ENCODE data around the gene XPO1. TPM values are rescaled to one million over a fixed set of nuclear protein-coding genes. Genes with fewer than 3 reads are reported as not detected.
"Not testable (repeated sequence)": the region's sequence is repeated elsewhere in the genome, so short reads cannot be mapped to it uniquely, and the experiment has no call there.

XPO1 gene
- total RNA-seq, 1 donor from 2014 or later = 66.4 TPM

DNA sequence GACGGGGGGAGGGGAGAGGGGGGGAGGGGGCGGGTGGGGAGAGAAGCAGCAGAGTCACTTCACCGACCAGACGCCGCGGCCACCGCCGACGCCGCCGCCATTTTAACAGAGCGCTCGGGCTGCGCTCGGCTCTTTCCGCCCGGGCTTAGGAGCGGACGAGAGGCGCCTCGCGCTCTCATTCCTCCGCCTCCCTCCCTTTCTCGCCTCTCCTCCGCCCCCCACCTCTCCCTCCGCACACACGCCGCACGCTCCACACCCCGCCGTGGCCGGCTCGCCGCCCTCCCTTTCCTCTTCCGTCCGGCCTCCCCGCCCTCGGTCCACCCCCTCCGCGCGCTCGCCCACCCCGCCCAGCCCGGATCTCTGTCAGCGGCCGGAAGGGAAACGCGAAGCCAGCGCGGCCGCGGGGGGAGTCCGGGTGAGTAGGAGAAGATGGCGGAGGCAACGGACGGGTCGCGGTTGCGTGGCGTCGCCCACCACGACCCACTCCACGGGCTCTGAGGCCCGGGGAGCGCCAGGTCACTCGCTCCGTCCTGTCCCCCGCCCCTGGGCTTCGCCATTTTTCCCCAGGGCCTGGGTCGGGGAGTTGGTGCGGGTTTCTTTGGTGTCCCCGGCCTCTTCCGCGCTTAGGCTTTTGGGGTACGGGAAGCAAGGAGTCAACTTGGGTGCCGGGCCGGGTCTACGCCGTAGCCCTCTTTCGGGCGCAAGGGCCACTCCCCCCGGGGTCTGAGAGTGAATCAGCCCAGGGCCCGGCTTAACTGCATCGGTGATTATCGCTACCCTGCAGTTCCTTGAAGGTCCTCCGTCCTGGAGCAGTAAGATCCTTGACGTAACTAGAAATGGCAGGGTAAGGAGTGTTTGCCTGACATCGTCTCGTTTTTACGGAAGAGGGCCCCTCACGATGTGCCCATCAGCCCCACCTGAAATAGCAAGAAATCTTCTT is 66.9 kb downstream of the XPO1 start, which contains the start of gene USP34:
TSS of gene USP34 (minus strand) at position 123 of the 940 bp plus-strand sequence. CDS start 395 bp downstream, outside the sequence.
- DNase-seq (ENCODE audit: missing footprints) (peak; percentile 98), ATAC-seq (peak; percentile 98)
- intact Hi-C loops (cut with DNase I) = loop anchor here (1.0 to 5.0 kb wide), 3 partner anchors 67 to 221 kb away; partner anchors contain the start of gene XPO1

DNA sequence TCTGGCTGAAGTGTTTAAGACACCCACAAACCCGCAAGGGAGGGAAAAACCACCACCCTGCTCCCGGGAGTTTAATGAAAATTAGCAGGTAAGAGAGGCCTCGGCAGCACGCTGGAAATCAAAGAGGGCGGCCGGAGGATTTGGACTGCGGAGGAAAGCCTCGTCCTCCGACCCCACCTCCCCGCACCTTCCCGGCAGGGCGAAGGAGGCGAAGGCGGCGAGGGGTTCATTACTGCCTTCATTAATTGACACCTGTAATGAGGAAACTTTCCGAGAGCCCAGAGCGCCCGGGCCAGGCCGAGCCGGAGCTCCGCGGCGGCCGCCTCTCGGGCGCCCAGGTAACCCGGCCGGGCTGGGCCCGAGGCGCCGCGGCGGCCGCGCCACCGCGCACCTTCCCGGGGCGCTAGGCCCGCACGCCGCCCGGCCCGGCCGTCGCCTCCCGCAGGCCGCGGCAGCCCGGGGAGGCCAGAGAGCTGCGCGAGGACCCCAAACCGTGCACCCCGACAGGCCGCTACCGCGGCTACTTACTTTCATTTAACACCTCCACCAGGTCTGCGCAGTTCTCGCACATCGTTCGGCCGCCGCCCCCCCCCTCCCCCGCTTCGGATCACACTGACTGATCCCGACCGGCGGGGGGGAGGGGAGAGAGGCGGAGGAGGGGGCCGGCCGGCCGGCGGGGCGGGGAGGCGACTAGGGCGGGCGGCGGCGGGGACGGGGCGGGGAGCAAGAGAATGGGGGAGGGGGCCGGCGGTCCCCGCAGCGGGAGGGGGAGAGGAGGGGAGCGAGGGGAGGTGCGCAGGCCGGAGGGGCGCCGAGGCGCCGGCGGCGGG is 67.8 kb downstream of the XPO1 start:
- DNase-seq (ENCODE audit: missing footprints) (peak; percentile 93), ATAC-seq (peak; percentile 78)
- intact Hi-C loops (cut with DNase I) = loop anchor here (5.0 kb wide), 2 partner anchors 113 to 222 kb away; no protein-coding TSS in a partner anchor

DNA sequence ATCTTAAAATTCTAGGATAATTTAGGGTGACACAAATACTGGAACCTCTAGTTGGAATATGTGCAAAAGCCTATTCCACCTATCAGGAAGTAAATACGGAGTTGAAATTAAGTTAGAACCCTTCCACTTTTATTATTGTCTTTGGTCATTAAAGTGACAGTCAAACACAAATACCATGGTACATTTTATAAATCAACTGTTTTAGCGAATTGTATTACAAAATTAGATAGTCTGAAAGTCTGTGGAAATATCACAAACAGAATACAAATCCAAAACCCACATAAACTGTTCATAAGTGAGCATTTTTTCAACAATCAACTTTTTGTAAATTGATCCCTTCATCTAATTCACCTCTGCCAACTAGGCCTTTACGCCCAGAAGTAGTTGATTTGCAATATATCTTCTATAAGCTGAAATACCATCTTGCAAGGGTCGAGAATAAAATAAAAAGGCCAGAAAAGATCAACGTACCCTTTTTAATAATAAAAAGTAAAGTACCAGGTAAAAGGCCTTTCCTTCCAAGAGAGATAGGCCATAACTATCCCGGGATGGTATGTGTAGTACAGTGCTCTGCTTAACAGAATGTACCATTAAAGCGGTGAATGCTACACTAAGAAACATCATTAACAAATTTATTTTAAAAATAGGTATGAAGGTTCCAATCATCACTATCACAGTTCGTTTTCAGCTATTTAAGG is 68.6 kb downstream of the XPO1 start:
- intact Hi-C loops (cut with DNase I) = loop anchor here (5.0 kb wide), 2 partner anchors 112 to 223 kb away; no protein-coding TSS in a partner anchor
- ATAC-seq = no peak
- DNase-seq (ENCODE audit: missing footprints) = no peak

DNA sequence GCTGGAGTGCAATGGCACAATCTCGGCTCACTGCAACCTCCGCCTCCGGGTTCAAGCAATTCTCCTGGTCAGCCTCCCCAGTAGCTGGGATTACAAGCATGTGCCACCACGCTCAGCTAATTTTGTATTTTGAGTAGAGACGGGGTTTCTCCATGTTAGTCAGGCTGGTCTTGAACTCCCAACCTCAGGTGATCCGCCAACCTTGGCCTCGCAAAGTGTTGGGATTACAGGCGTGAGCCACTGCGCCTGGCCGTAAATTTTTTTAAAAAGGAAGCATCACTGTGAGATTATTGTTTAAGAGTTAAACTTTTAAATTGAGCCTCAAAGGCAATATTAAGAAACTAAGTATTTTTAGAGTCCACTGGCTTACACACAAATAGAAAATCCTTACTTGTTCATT is 69.9 kb downstream of the XPO1 start:
- intact Hi-C loops (cut with DNase I); ATAC-seq; DNase-seq (ENCODE audit: missing footprints): not testable (repeated sequence)

DNA sequence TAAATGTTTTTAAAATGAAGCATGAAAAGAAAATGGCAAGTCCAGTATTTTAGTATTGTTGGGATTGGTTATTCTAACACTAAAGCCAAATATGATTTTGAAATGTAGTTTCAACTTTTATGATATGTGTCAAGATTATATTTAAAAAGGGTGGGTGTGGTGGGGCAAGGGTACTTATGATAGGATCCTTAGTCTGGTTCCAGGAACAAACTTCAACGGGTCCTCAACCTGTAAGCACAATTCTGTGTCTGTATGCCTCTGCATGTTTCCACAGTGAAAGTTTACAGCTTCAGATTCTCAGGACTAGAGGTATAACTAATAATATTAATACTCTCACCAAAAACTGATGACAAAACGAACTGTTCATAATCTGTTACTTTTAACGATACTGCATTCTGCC is 73.1 kb downstream of the XPO1 start:
- DNase-seq (ENCODE audit: missing footprints) (no peak), ATAC-seq (no peak)
- intact Hi-C loops (cut with DNase I) = no loop called here

DNA sequence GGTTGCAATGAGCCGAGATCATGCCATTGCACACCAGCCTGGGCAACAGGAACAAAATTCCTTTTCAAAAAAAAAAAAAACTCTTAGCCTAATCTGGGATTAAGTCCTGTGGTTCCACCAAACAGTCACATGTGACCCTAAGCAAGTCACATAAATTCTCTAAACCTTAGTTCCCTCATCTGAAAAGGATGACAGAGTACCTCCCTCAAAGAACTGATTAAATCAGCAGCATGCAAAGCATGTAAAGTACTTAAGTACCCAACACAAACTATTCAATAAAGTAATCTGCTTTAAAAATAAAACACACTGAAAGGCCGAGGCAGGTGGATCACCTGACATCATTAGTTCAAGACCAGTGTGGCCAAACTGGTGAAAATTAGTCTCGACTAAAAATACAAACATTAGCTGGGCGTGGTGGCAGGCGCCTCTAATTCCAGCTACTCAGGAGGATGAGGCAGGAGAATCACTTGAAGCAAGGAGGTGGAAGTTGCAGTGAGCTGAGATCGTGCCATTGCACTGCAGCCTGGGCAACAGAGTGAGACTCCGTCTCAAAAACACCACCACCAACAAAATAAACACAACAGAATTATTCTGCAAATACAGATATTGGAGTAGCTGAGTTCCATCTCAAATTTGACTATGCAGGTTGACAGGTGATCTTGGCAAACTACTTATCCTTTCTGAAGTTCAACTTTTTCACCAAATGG is 74.2 kb downstream of the XPO1 start:
- DNase-seq (ENCODE audit: missing footprints) (no peak), ATAC-seq (no peak)
- intact Hi-C loops (cut with DNase I) = no loop called here

DNA sequence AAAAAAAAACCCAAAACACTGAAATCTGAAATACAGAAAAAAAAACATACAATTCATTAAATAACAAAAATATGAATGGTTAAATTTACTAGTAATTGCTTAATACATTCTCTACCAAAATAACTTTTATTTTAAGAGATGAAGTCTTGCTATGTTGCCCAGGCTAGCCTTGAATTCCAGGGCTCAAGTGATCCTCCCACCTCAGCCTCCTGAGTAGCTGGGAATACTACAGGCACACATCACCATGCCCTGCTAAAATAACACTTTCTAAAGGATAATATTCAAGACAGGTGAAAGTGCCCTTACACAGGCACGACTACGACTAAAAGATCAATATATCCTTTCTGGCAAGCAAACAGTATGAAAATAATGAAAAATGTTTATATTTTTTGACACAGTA is 76.8 kb downstream of the XPO1 start:
- no peak for ATAC-seq
- intact Hi-C loops (cut with DNase I) = no loop called here
- DNase-seq (ENCODE audit: missing footprints) = no peak

DNA sequence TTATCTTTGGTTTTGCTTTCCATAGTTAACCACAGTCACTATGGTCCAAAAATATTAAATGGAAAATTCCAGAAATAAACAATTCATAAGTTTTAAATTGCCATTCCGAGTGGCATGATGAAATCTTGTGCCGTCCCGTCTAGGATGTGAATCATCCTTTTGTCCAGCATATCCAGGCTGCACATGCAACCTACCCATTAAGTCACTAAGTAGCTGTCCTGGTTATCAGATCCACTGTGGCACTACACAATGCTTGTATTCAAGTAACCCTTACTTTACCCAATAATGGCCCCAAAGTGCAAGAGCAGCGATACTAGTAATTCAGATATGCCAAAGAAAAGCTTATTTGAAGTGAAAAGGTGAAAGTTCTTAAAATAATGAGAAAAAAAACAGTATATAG is 78.0 kb downstream of the XPO1 start:
- no peak for DNase-seq (ENCODE audit: missing footprints)
- intact Hi-C loops (cut with DNase I) = no loop called here
- ATAC-seq = no peak

DNA sequence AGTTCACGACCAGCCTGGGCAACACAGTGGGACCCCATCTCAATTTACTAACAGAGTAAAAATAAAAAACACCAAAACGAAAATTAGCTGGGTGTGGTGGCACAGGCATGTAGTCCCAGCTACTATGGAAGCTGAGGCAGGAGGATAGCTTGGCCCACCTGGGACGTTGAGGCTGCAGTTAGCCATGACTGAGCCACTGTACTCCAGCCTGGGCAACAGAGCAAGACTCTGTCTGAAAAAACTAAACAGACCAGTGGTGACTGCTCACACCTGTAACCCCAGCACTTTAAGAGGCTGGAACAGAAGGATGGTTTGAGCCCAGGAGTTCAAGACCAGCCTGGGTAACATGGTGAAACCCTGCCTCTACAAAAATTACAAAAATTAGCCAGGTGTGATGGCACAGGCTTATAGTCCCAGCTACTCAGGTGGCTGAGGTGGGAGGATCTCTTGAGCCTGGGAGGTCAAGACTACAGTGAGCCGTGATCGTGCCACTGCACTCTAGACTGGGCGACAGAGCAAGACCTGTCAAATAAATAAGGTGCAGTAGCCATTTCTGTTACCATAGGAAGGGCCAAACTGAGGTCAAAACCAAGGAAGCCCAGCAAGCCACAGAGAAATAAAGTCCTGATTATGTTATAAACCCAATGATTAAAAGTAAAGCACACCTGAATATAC is 81.3 kb downstream of the XPO1 start:
- DNase-seq (ENCODE audit: missing footprints) (no peak), ATAC-seq (no peak)
- intact Hi-C loops (cut with DNase I) = no loop called here

DNA sequence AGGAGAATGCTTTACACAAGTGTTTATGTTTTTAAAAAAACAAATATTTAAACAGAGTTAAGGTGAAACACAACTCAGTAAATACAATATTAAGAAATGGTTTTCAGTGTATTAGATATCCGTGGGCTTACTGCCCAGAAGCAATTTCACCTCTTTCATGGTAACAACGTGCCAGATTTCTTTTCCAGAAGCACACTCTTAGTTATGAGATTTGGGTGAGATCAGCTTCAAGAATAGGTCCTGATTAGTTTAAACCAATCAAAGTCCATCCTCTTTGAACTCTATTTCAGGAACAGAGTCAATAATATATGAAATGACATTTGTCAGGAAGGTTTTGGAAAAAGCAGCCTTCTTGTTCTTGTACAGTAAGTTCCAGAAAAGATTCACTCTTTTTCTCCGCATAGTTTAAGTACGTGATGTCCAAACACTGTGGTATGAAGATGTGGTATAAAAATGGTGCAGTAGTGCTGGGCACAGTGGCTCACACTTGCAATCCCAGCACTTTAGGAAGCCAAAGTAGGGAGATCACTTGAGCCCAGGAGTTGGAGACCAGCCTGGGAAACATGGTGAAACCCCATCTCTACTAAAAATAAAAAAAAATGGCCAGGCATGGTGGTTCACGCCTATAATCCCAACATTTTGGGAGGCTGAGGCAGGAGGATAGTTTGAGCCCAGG is 81.9 kb downstream of the XPO1 start:
- ATAC-seq (no peak), DNase-seq (ENCODE audit: missing footprints) (no peak)
- intact Hi-C loops (cut with DNase I) = no loop called here

DNA sequence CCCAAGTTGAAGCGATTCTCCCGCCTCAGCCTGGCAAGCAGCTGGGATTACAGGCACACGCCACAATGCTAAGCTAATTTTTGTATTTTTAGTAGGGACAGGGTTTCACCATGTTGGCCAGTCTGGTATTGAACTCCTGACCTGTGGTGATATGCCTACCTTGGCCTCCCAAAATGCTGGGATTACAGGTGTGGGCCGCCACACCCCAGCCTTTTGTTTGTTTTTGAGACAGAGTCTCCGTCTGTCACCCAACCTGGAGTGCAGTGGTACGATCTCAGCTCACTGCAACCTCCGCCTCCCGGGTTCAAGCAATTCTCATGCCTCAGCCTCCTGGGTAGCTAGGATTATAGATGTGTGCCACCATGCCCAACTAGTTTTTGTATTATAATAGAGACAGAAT is 83.2 kb downstream of the XPO1 start:
- DNase-seq (ENCODE audit: missing footprints); intact Hi-C loops (cut with DNase I); ATAC-seq: not testable (repeated sequence)

DNA sequence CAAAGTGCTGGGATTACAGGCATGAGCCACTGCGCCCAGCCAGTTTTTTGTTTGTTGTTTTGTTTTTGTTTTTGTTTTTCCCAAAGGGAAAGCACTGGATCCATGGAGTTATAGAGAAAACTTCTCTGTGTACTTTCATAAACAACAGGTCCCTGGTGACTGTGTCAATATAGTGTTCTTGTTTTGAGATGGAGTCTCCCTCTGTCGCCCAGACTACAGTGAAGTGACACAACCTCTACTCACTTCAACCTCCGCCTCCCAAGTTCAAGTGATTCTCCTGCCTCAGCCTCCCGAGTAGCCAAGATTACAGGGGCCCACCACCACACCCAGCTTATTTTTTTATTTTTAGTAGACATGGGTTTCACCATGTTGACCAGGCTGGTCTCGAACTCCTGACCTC is 83.8 kb downstream of the XPO1 start:
- no peak for DNase-seq (ENCODE audit: missing footprints)
- intact Hi-C loops (cut with DNase I) = no loop called here
- ATAC-seq = no peak

DNA sequence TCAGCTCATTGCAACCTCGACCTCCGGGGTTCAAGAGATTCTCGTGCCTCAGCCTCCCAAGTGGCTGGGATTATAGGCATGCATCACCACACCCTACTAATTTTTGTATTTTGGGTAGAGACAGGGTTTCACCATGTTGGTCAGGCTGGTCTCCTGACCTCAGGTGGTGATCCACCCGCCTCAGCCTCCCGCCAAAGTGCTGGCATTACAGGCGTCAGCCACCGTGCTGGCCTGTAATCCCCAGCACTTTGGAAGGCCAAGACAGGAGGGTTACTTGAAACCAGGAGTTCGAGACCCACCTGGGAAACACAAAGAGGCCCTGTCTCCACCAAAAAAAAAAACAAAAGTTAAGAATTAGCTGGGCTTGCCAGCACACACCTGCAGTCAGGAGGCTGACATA is 85.8 kb downstream of the XPO1 start:
- ATAC-seq = no peak
- DNase-seq (ENCODE audit: missing footprints) = no peak
- intact Hi-C loops (cut with DNase I) = no loop called here

DNA sequence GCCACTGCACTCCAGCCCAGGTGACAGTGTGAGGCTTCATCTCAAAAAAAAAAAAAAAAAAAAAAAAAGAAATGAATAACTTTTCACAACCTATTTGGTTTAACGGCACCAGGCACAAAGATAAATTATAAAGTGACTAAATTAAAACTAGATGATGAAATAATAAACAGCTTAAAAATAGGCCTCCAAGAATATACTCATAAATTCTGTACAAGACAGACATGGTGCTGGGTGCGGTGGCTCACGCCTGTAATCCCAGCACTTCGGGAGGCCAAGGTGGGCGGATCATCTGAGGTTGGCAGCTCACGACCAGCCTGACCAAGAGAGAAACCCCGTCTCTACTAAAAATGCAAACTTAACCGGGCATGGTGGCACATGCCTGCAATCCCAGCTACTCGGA is 87.0 kb downstream of the XPO1 start:
- intact Hi-C loops (cut with DNase I) = no loop called here
- no peak for ATAC-seq
- no peak for DNase-seq (ENCODE audit: missing footprints)

DNA sequence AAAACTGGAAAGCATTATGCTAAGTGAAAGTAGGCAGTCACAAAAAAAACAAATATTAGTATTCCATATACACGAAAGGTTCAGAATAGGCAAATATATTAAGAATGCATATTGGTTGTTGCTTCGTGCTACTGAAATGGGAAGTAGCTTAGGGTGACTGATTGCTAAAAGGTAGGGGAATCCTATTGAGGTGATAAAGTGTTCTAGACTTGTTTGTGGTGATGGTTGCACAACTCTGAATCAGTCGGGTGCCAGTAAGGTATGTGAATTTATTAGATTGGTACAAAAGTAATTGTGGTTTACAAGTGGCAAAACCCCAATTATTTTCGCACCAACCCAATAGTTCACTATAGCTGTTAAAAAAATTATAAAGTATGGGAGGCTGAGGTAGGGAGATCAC is 88.0 kb downstream of the XPO1 start:
- ATAC-seq (no peak), DNase-seq (ENCODE audit: missing footprints) (no peak)
- intact Hi-C loops (cut with DNase I) = no loop called here

DNA sequence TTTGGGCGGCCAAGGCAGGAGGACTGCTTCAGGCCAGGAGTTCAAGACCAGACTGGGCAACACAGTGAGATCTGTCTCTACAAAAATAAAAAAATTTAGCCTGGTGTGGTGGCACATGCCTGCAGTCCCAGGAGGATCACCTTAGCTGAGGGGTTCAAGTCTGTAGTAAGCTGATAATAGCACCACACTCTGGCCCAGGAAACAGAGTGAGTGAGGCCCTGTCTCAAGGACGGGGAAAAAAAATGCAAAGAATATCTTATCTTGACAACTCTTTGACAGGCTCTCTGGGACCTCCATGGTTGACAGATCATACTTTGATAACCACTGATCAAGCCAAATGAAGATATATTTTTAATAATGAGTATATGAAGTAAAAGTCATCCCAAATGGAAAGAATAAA is 89.9 kb downstream of the XPO1 start:
- ATAC-seq = no peak
- intact Hi-C loops (cut with DNase I) = no loop called here
- DNase-seq (ENCODE audit: missing footprints) = no peak

DNA sequence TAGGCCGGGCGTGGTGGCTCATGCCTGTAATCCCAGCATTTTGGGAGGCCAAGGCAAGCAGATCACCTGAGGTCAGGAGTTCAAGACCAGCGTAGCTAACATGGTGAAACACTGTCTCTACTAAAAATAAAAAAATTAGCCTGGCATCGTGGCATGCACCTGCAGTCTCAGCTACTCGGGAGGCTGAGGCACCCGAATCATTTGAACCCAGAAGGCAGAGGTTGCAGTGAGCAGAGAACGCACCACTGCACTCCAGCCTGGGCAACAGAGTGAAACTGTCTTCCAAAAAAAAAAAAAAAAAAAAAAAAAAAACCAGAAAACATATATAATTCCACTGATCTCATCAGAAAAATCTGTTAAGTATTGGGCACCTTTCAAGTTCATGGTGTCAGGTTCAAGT is 91.2 kb downstream of the XPO1 start:
- ATAC-seq; DNase-seq (ENCODE audit: missing footprints); intact Hi-C loops (cut with DNase I): not testable (repeated sequence)

Data from Right ventricle myocardium inferior (tissue), 1 donor.